ENCODE measurements around the gene SRM.

Gene SRM

GRCh38 chr1:11046625-11047365 is 13.0 kb downstream of the SRM start, which contains the start of gene MASP2:
TSS of gene MASP2 (minus strand) at chr1:11047239. CDS start at chr1:11047207, 32 bp downstream.
- Histone ChIP-seq H3K9me3 (ENCODE audit: control insufficient read depth, low read length) (peaks cover 4% of the 10 kb centered on the region), H3K36me3 (ENCODE audit: control insufficient read depth in 1 of 2, insufficient read depth in 2 of 2, low read depth in 1 of 2, low read length in 2 of 2) (no peaks in the 10 kb centered on the region), H3K27ac (ENCODE audit: low read length, poor library complexity, severe bottlenecking) (no peak within 1 kb of the TSS), H2BK15ac (ENCODE audit: low read depth, poor library complexity, severe bottlenecking) (no peak within 1 kb of the TSS), H2AFZ (ENCODE audit: low read depth, low read length) (no peak within 1 kb of the TSS), H3K18ac (ENCODE audit: low read depth in 1 of 2, low read length in 2 of 2) (no peak within 1 kb of the TSS), H3K4me2 (ENCODE audit: low read length, poor library complexity, severe bottlenecking) (no peak within 1 kb of the TSS), H2BK5ac (ENCODE audit: low read depth, low read length, poor library complexity, severe bottlenecking) (no peak within 1 kb of the TSS), H3K4me3 (ENCODE audit: insufficient read depth in 1 of 2, low read depth in 1 of 2, low read length in 2 of 2) (no peak within 1 kb of the TSS), H3K23ac (ENCODE audit: low read length in 2 of 2) (no peak within 1 kb of the TSS), H3K27me3 (ENCODE audit: control insufficient read depth in 1 of 2, insufficient read depth in 1 of 2, low read length in 2 of 2) (peaks cover 0 to 21% of the 10 kb centered on the region in 2 experiments), H4K91ac (ENCODE audit: low read length) (no peak within 1 kb of the TSS), H3K14ac (ENCODE audit: low read length in 2 of 2) (no peak within 1 kb of the TSS), H3K79me1 (replicated peaks; ENCODE audit: low read length, poor library complexity, severe bottlenecking) (no peaks in the 10 kb centered on the region), H2BK12ac (ENCODE audit: low read length in 2 of 2) (no peak within 1 kb of the TSS), H3K4me1 (ENCODE audit: control insufficient read depth, insufficient read depth, low read depth, low read length) (no peaks in the 10 kb centered on the region), H2BK120ac (ENCODE audit: low read depth, low read length) (no peak within 1 kb of the TSS), H3K9ac (ENCODE audit: low read length) (no peak within 1 kb of the TSS), H4K8ac (ENCODE audit: low read length) (no peak within 1 kb of the TSS), H3K4ac (ENCODE audit: low read depth in 1 of 2, low read length in 2 of 2) (no peak within 1 kb of the TSS), H2AK5ac (ENCODE audit: low read length, severe bottlenecking) (no peak within 1 kb of the TSS)
- 89% methylated on average over 28 of the region's 28 CpGs for WGBS
- no peak for DNase-seq

- H4K8ac ChIP-seq (ENCODE audit: low read length), result no peak overlapping the region
- no peak for DNase-seq
- H3K79me1 ChIP-seq (replicated peaks; ENCODE audit: low read length, poor library complexity, severe bottlenecking), result no peaks in the 10 kb centered on the region
- no peak overlapping the region for H3K23ac ChIP-seq (ENCODE audit: low read length in 2 of 2)
- no peak overlapping the region for H3K4ac ChIP-seq (ENCODE audit: low read depth in 1 of 2, low read length in 2 of 2)
- peaks cover 7% of the 10 kb centered on the region for H3K9me3 ChIP-seq (ENCODE audit: control insufficient read depth, low read length)
- H3K36me3 ChIP-seq (ENCODE audit: control insufficient read depth in 1 of 2, insufficient read depth in 2 of 2, low read depth in 1 of 2, low read length in 2 of 2), result no peaks in the 10 kb centered on the region
- peaks cover 0 to 21% of the 10 kb centered on the region in 2 experiments for H3K27me3 ChIP-seq (ENCODE audit: control insufficient read depth in 1 of 2, insufficient read depth in 1 of 2, low read length in 2 of 2)
- no peak overlapping the region for H4K91ac ChIP-seq (ENCODE audit: low read length)
- H2AK5ac ChIP-seq (ENCODE audit: low read length, severe bottlenecking), result no peak overlapping the region
- H3K4me2 ChIP-seq (ENCODE audit: low read length, poor library complexity, severe bottlenecking), result no peak overlapping the region
- H3K27ac ChIP-seq (ENCODE audit: low read length, poor library complexity, severe bottlenecking), result no peak overlapping the region
- no peak overlapping the region for H2BK120ac ChIP-seq (ENCODE audit: low read depth, low read length)
- H3K9ac ChIP-seq (ENCODE audit: low read length), result no peak overlapping the region
- H2BK15ac ChIP-seq (ENCODE audit: low read depth, poor library complexity, severe bottlenecking), result no peak overlapping the region
- no peak overlapping the region for H2AFZ ChIP-seq (ENCODE audit: low read depth, low read length)
- no peak overlapping the region for H3K18ac ChIP-seq (ENCODE audit: low read depth in 1 of 2, low read length in 2 of 2)
- H2BK5ac ChIP-seq (ENCODE audit: low read depth, low read length, poor library complexity, severe bottlenecking), result no peak overlapping the region
- H3K14ac ChIP-seq (ENCODE audit: low read length in 2 of 2), result no peak overlapping the region
- H3K4me3 ChIP-seq (ENCODE audit: insufficient read depth in 1 of 2, low read depth in 1 of 2, low read length in 2 of 2), result no peak overlapping the region
- no peaks in the 10 kb centered on the region for H3K4me1 ChIP-seq (ENCODE audit: control insufficient read depth, insufficient read depth, low read depth, low read length)
- H2BK12ac ChIP-seq (ENCODE audit: low read length in 2 of 2), result no peak overlapping the region
- 90% methylated on average over 8 of the region's 8 CpGs for WGBS
Observed at GRCh38 chr1:11046270-11046566, 13.6 kb downstream of the SRM start.

- no peak overlapping the region for H2BK15ac ChIP-seq (ENCODE audit: low read depth, poor library complexity, severe bottlenecking)
- H3K79me1 ChIP-seq (replicated peaks; ENCODE audit: low read length, poor library complexity, severe bottlenecking), result no peaks in the 10 kb centered on the region
- H3K27ac ChIP-seq (ENCODE audit: low read length, poor library complexity, severe bottlenecking), result no peak overlapping the region
- no peak overlapping the region for H3K18ac ChIP-seq (ENCODE audit: low read depth in 1 of 2, low read length in 2 of 2)
- no peaks in the 10 kb centered on the region for H3K4me1 ChIP-seq (ENCODE audit: control insufficient read depth, insufficient read depth, low read depth, low read length)
- H3K36me3 ChIP-seq (ENCODE audit: control insufficient read depth in 1 of 2, insufficient read depth in 2 of 2, low read depth in 1 of 2, low read length in 2 of 2), result no peaks in the 10 kb centered on the region
- no peak overlapping the region for H3K23ac ChIP-seq (ENCODE audit: low read length in 2 of 2)
- H2BK5ac ChIP-seq (ENCODE audit: low read depth, low read length, poor library complexity, severe bottlenecking), result no peak overlapping the region
- H3K27me3 ChIP-seq (ENCODE audit: control insufficient read depth in 1 of 2, insufficient read depth in 1 of 2, low read length in 2 of 2), result peaks cover 0 to 21% of the 10 kb centered on the region in 2 experiments
- no peak overlapping the region for H3K4ac ChIP-seq (ENCODE audit: low read depth in 1 of 2, low read length in 2 of 2)
- no peak overlapping the region for H3K4me2 ChIP-seq (ENCODE audit: low read length, poor library complexity, severe bottlenecking)
- whole genome bisulfite sequencing, result 73% methylated on average over 32 of the region's 32 CpGs
- no peak overlapping the region for H2BK12ac ChIP-seq (ENCODE audit: low read length in 2 of 2)
- no peak overlapping the region for H3K4me3 ChIP-seq (ENCODE audit: insufficient read depth in 1 of 2, low read depth in 1 of 2, low read length in 2 of 2)
- no peak overlapping the region for H2AFZ ChIP-seq (ENCODE audit: low read depth, low read length)
- H4K91ac ChIP-seq (ENCODE audit: low read length), result no peak overlapping the region
- no peak for DNase-seq
- no peak overlapping the region for H2AK5ac ChIP-seq (ENCODE audit: low read length, severe bottlenecking)
- H3K9me3 ChIP-seq (ENCODE audit: control insufficient read depth, low read length), result peaks cover 7% of the 10 kb centered on the region
- no peak overlapping the region for H3K9ac ChIP-seq (ENCODE audit: low read length)
- no peak overlapping the region for H2BK120ac ChIP-seq (ENCODE audit: low read depth, low read length)
- no peak overlapping the region for H4K8ac ChIP-seq (ENCODE audit: low read length)
- H3K14ac ChIP-seq (ENCODE audit: low read length in 2 of 2), result no peak overlapping the region
Observed at GRCh38 chr1:11045428-11046269, 14.2 kb downstream of the SRM start.

DNA sequence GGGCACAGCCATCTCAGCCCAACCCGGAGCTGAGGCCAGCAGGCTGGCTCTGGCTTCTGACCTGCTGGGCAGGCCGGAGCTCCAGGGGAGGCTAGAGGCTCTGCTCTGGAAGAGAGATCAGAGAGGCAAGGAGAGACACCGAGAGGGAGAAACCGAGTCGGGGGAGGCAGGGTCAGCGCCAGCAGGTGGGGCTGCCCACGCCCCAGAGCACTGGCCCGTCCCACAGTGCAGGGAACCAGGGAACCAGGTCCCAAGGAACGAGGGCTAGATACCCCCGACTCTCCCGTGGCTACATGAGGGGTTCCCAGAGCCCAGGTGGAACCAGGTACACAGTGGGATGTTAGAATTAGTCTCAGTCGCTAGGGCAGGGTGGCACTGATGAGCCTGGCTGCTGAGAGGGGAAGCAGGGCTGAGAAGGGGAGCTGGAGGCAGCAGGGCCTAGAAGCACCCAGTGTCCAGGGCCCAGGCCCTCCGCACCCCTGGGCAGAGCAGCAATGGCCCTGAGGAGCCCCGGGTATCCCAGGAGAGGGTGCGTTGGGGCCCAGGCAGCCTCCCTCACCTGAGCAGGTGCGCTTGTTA is 14.9 kb downstream of the SRM start:
- Histone ChIP-seq H2AFZ (ENCODE audit: low read depth, low read length) (no peak overlapping the region), H2AK5ac (ENCODE audit: low read length, severe bottlenecking) (no peak overlapping the region), H4K8ac (ENCODE audit: low read length) (no peak overlapping the region), H3K23ac (ENCODE audit: low read length in 2 of 2) (no peak overlapping the region), H3K9ac (ENCODE audit: low read length) (no peak overlapping the region), H2BK12ac (ENCODE audit: low read length in 2 of 2) (no peak overlapping the region), H3K36me3 (ENCODE audit: control insufficient read depth in 1 of 2, insufficient read depth in 2 of 2, low read depth in 1 of 2, low read length in 2 of 2) (no peaks in the 10 kb centered on the region), H3K14ac (ENCODE audit: low read length in 2 of 2) (no peak overlapping the region), H3K4me1 (ENCODE audit: control insufficient read depth, insufficient read depth, low read depth, low read length) (no peaks in the 10 kb centered on the region), H2BK15ac (ENCODE audit: low read depth, poor library complexity, severe bottlenecking) (no peak overlapping the region), H3K27ac (ENCODE audit: low read length, poor library complexity, severe bottlenecking) (no peak overlapping the region), H3K9me3 (ENCODE audit: control insufficient read depth, low read length) (peaks cover 7% of the 10 kb centered on the region), H3K79me1 (replicated peaks; ENCODE audit: low read length, poor library complexity, severe bottlenecking) (no peaks in the 10 kb centered on the region), H2BK5ac (ENCODE audit: low read depth, low read length, poor library complexity, severe bottlenecking) (no peak overlapping the region), H3K4me2 (ENCODE audit: low read length, poor library complexity, severe bottlenecking) (no peak overlapping the region), H3K18ac (ENCODE audit: low read depth in 1 of 2, low read length in 2 of 2) (no peak overlapping the region), H3K4me3 (ENCODE audit: insufficient read depth in 1 of 2, low read depth in 1 of 2, low read length in 2 of 2) (no peak overlapping the region), H2BK120ac (ENCODE audit: low read depth, low read length) (no peak overlapping the region), H4K91ac (ENCODE audit: low read length) (no peak overlapping the region), H3K4ac (ENCODE audit: low read depth in 1 of 2, low read length in 2 of 2) (no peak overlapping the region), H3K27me3 (ENCODE audit: control insufficient read depth in 1 of 2, insufficient read depth in 1 of 2, low read length in 2 of 2) (peaks cover 0 to 21% of the 10 kb centered on the region in 2 experiments)
- 81% methylated on average over 16 of the region's 16 CpGs for WGBS
- no peak for DNase-seq

Measured in mesenchymal stem cell (in vitro differentiated cells and primary cell).